ENCODE results near the gene IKZF5. TPM values are rescaled to one million over a fixed set of nuclear protein-coding genes. Genes with fewer than 3 reads are reported as not detected.

IKZF5 gene
- total and polyA plus RNA-seq, 9 of the 15 experiments (the other 6 are each of a cell fraction or from before 2014, with no cell fraction given), result 3.8 to 19.6 (median 12.4) TPM

DNA sequence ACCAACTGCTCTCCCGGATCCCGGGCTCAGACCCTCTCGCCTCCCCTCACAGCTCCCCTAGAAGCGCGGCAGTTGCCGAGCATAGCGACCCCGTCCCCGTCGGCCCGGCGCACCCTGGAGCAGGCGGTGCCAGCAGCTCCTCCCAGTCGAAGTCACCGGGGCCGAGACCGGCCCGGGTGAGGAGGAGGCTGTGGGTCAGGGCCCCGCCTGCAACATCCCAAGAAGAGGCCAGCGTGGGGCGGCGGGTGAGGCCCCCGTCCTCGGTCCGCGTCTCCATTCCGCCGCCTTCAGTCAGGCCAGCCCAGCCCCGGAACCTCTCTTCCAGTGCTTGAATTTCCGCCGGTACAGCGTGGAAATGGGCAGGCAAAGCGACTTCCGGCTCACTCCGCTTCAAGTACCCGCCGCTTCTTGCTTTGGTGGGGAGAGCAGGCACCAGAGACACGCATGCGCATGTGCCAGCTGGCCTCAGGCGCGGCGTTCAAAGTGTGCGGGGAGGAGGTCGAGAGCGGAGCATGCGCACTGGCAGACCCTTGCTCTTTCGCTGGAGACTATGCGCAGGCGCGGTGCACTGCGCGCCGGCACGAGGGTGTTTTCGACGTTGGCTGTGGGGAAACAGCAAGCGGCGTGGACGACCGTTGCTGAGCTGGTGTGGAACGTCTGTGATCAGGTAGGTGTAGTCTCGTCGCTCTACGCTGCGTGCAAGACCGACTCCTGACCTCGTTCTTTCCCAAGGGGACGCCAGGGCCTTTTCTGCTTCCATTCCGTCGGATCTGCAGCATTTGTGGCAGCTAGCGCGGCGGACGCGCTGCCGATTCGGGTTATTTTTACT lies 54.5 kb downstream of the IKZF5 start, which contains the start of gene C10orf88 (continued):
- TF ChIP-seq, protein P1, sequence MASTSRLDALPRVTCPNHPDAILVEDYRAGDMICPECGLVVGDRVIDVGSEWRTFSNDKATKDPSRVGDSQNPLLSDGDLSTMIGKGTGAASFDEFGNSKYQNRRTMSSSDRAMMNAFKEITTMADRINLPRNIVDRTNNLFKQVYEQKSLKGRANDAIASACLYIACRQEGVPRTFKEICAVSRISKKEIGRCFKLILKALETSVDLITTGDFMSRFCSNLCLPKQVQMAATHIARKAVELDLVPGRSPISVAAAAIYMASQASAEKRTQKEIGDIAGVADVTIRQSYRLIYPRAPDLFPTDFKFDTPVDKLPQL (IDR thresholded peaks at IDR 0.05; ENCODE audit: extremely low read depth, insufficient read length), result no peak
- TF ChIP-seq NFIC (IDR thresholded peaks at IDR 0.05), result peak; percentile 37; the same call in 1 of the 2 replicates
- TF ChIP-seq ATF1 (CRISPR knock-in tag; IDR thresholded peaks at IDR 0.05), result no peak
- peak; percentile 59 for TF ChIP-seq ATF1 (tag; IDR thresholded peaks at IDR 0.05)
- no peak for TF ChIP-seq ZC3H4 (CRISPR knock-in tag; IDR thresholded peaks at IDR 0.05; ENCODE audit: borderline replicate concordance)
- TF ChIP-seq CBX2 (IDR thresholded peaks at IDR 0.05; ENCODE audit: insufficient read depth, low read length, poor library complexity, severe bottlenecking), result no peak
- TF ChIP-seq DPF2 (IDR thresholded peaks at IDR 0.05), result no peak
- TF ChIP-seq, protein P2, sequence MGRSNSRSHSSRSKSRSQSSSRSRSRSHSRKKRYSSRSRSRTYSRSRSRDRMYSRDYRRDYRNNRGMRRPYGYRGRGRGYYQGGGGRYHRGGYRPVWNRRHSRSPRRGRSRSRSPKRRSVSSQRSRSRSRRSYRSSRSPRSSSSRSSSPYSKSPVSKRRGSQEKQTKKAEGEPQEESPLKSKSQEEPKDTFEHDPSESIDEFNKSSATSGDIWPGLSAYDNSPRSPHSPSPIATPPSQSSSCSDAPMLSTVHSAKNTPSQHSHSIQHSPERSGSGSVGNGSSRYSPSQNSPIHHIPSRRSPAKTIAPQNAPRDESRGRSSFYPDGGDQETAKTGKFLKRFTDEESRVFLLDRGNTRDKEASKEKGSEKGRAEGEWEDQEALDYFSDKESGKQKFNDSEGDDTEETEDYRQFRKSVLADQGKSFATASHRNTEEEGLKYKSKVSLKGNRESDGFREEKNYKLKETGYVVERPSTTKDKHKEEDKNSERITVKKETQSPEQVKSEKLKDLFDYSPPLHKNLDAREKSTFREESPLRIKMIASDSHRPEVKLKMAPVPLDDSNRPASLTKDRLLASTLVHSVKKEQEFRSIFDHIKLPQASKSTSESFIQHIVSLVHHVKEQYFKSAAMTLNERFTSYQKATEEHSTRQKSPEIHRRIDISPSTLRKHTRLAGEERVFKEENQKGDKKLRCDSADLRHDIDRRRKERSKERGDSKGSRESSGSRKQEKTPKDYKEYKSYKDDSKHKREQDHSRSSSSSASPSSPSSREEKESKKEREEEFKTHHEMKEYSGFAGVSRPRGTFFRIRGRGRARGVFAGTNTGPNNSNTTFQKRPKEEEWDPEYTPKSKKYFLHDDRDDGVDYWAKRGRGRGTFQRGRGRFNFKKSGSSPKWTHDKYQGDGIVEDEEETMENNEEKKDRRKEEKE (IDR thresholded peaks at IDR 0.05; ENCODE audit: borderline replicate concordance in 1 of 2, control insufficient read depth in 1 of 2, low read depth in 2 of 2, low read length in 1 of 2), result peak in 1 of 2 experiments; percentile 61; a peak in 1 of 4 replicates
- no peak for TF ChIP-seq ELF2 (CRISPR knock-in tag; IDR thresholded peaks at IDR 0.05)
- no peak for TF ChIP-seq SRSF3 (IDR thresholded peaks at IDR 0.05; ENCODE audit: insufficient read depth, low read length)
- TF ChIP-seq XRCC4 (IDR thresholded peaks at IDR 0.05; ENCODE audit: extremely low read depth, insufficient read depth, insufficient read length), result no peak
- TF ChIP-seq GTF2F1 (IDR thresholded peaks at IDR 0.05; ENCODE audit: low read depth, low read length), result no peak; the same call in 1 of the 2 replicates
- TF ChIP-seq PHB2 (IDR thresholded peaks at IDR 0.05; ENCODE audit: low read depth), result no peak
- no peak for TF ChIP-seq ZNF444 (CRISPR knock-in tag; IDR thresholded peaks at IDR 0.05)
- no peak for TF ChIP-seq TBL1XR1 (IDR thresholded peaks at IDR 0.05; ENCODE audit: low read length in 2 of 2)
- TF ChIP-seq CEBPB (tag; IDR thresholded peaks at IDR 0.05), result no peak
- no peak for TF ChIP-seq ZNF408 (CRISPR knock-in tag; IDR thresholded peaks at IDR 0.05; ENCODE audit: low read depth)
- TF ChIP-seq NEUROD1 (IDR thresholded peaks at IDR 0.05; ENCODE audit: borderline replicate concordance, low read depth, low read length, partially characterized antibody), result no peak
- peak; percentile 90 for TF ChIP-seq ZEB2 (IDR thresholded peaks at IDR 0.05)
- TF ChIP-seq, protein P3, sequence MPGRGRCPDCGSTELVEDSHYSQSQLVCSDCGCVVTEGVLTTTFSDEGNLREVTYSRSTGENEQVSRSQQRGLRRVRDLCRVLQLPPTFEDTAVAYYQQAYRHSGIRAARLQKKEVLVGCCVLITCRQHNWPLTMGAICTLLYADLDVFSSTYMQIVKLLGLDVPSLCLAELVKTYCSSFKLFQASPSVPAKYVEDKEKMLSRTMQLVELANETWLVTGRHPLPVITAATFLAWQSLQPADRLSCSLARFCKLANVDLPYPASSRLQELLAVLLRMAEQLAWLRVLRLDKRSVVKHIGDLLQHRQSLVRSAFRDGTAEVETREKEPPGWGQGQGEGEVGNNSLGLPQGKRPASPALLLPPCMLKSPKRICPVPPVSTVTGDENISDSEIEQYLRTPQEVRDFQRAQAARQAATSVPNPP (IDR thresholded peaks at IDR 0.05; ENCODE audit: borderline replicate concordance, insufficient read depth, insufficient read length), result no peak
- no peak for TF ChIP-seq CCNT2 (IDR thresholded peaks at IDR 0.05; ENCODE audit: borderline replicate concordance, extremely low read depth, insufficient read length, low read depth, low read length)
- TF ChIP-seq, protein P4, sequence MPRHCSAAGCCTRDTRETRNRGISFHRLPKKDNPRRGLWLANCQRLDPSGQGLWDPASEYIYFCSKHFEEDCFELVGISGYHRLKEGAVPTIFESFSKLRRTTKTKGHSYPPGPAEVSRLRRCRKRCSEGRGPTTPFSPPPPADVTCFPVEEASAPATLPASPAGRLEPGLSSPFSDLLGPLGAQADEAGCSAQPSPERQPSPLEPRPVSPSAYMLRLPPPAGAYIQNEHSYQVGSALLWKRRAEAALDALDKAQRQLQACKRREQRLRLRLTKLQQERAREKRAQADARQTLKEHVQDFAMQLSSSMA (CRISPR knock-in tag; IDR thresholded peaks at IDR 0.05), result no peak

All from K562 (cell line).